ENCODE results near the gene TOP2A.
"Not testable (repeated sequence)": the region's sequence is repeated elsewhere in the genome, so short reads cannot be mapped to it uniquely, and the experiment has no call there.

The TOP2A gene

GRCh38 chr17:40415390-40415789, 2.3 kb downstream of the TOP2A start:
- TF ChIP-seq CTCF (IDR thresholded peaks at IDR 0.05; ENCODE audit: low read length, missing control alignments): peak; percentile 68
- H3K4me3 ChIP-seq (replicated peaks; ENCODE audit: low read depth, low read length): no peak overlapping the region
- DNase-seq (ENCODE audit: low read depth): peak; percentile 70

GRCh38 chr17:40414312-40414711, 3.4 kb downstream of the TOP2A start:
- DNase-seq (ENCODE audit: low read depth); H3K4me3 ChIP-seq (replicated peaks; ENCODE audit: low read depth, low read length): not testable (repeated sequence)

- no peak for TF ChIP-seq CTCF (IDR thresholded peaks at IDR 0.05; ENCODE audit: low read length, missing control alignments)
- H3K4me3 ChIP-seq (replicated peaks; ENCODE audit: low read depth, low read length): no peak overlapping the region
- no peak for DNase-seq (ENCODE audit: low read depth)
Measured at GRCh38 chr17:40412880-40413279, 4.8 kb downstream of the TOP2A start.

DNA sequence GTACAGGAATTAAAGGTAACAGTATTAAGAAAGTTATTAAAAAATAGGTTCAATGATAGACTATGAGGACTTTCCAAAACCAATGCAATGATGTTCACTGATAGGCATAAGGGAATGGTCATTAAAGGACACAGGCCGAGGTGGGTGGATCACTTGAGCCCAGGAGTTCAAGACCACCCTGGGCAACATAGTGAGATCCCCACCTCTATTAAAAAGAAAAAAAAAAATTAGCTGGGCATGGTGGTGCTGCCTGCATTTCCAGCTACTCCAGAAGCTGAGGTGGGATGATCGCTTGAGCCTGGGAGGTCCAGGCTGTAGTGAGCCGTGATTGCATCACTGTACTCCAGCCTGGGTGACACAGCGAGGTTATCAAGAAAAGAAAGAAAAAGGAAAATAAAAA, 5.9 kb downstream of the TOP2A start:
- H3K4me3 ChIP-seq (replicated peaks; ENCODE audit: low read depth, low read length): no peak overlapping the region
- no peak for DNase-seq (ENCODE audit: low read depth)
- no peak for TF ChIP-seq CTCF (IDR thresholded peaks at IDR 0.05; ENCODE audit: low read length, missing control alignments)

- no peak overlapping the region for H3K4me3 ChIP-seq (replicated peaks; ENCODE audit: low read depth, low read length)
- DNase-seq (ENCODE audit: low read depth): no peak
- no peak for TF ChIP-seq CTCF (IDR thresholded peaks at IDR 0.05; ENCODE audit: low read length, missing control alignments)
Measured at GRCh38 chr17:40410082-40410481, 7.6 kb downstream of the TOP2A start.

GRCh38 chr17:40409540-40409939, 8.2 kb downstream of the TOP2A start:
- not testable (repeated sequence) for H3K4me3 ChIP-seq (replicated peaks; ENCODE audit: low read depth, low read length); DNase-seq (ENCODE audit: low read depth)

GRCh38 chr17:40407460-40407859, 10.2 kb downstream of the TOP2A start:
- no peak for DNase-seq (ENCODE audit: low read depth)
- H3K4me3 ChIP-seq (replicated peaks; ENCODE audit: low read depth, low read length): no peak overlapping the region
- no peak for TF ChIP-seq CTCF (IDR thresholded peaks at IDR 0.05; ENCODE audit: low read length, missing control alignments)

DNA sequence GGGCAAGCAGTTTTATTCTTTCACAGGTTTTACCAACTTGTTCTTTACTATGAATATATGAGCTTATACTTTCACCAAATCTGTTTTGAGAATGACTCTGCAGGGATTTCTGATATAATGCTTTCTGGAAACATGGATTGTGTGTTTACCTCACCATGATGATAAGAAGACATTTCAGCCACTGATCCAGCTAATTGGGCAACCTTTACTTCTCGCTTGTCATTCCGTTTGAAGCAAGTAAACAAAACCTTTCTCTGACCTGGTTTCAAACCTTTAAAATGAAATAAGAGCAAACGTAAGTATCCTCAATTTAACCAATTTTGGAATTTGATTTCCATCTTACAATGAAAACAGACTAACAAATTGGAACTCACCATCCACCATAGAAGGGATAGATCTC, 13.7 kb downstream of the TOP2A start:
- no peak overlapping the region for H3K4me3 ChIP-seq (replicated peaks; ENCODE audit: low read depth, low read length)
- TF ChIP-seq CTCF (IDR thresholded peaks at IDR 0.05; ENCODE audit: low read length, missing control alignments): no peak
- no peak for DNase-seq (ENCODE audit: low read depth)
